Hippocampal formation (tissue), 2 donors: Measurements from ENCODE around the gene MTM1.

Experiments used
- DNase-seq, 2 donors: peaks; one replicate each; lab custom pipeline; 2025; lab: John Stamatoyannopoulos, UW

Gene MTM1

GRCh38 chrX:150548684-150549083, 19.7 kb upstream of the MTM1 start:
- DNase-seq: no peak

- DNase-seq: no peak
Observed at GRCh38 chrX:150551963-150552362, 16.5 kb upstream of the MTM1 start.

GRCh38 chrX:150558424-150558823, 10.0 kb upstream of the MTM1 start:
- DNase-seq: no peak

- no peak for DNase-seq
Observed at GRCh38 chrX:150564838-150565237, 3.6 kb upstream of the MTM1 start.

- DNase-seq: no peak
Observed at GRCh38 chrX:150565551-150565950, 2.9 kb upstream of the MTM1 start.

- DNase-seq: no peak
Observed at GRCh38 chrX:150566734-150567182, 1.7 kb upstream of the MTM1 start.

GRCh38 chrX:150567645-150568319, 639 bp upstream of the MTM1 start:
- DNase-seq: no peak

GRCh38 chrX:150569155-150569477, 695 bp downstream of the MTM1 start:
- DNase-seq: no peak

- DNase-seq: no peak
Observed at GRCh38 chrX:150570512-150570911, 2.1 kb downstream of the MTM1 start.

- no peak for DNase-seq
Observed at GRCh38 chrX:150572206-150572605, 3.8 kb downstream of the MTM1 start.

GRCh38 chrX:150573106-150573505, 4.7 kb downstream of the MTM1 start:
- no peak for DNase-seq

- DNase-seq: no peak
Observed at GRCh38 chrX:150573702-150574101, 5.3 kb downstream of the MTM1 start.

- no peak for DNase-seq
Observed at GRCh38 chrX:150574559-150575418, 6.4 kb downstream of the MTM1 start.

GRCh38 chrX:150575419-150575814, 7.0 kb downstream of the MTM1 start:
- DNase-seq: no peak

- no peak for DNase-seq
Observed at GRCh38 chrX:150577174-150577573, 8.8 kb downstream of the MTM1 start.

GRCh38 chrX:150581093-150581775, 12.8 kb downstream of the MTM1 start:
- DNase-seq: no peak

- no peak for DNase-seq
Observed at GRCh38 chrX:150582338-150582948, 14.0 kb downstream of the MTM1 start.

- DNase-seq: no peak
Observed at GRCh38 chrX:150587585-150588503, 19.4 kb downstream of the MTM1 start.

- DNase-seq: no peak
Observed at GRCh38 chrX:150594584-150594983, 26.2 kb downstream of the MTM1 start.

GRCh38 chrX:150599226-150599625, 30.8 kb downstream of the MTM1 start:
- DNase-seq: no peak

GRCh38 chrX:150602296-150602695, 33.9 kb downstream of the MTM1 start:
- DNase-seq: no peak
